Stimulated activated CD4-positive, alpha-beta T cell treated with anti-CD3 and anti-CD28 coated beads, Interleukin-4, amount 100 ng/mL, for 4 hours (primary cell): ENCODE data around the gene GSG1L.
"Not testable (repeated sequence)": the region's sequence is repeated elsewhere in the genome, so short reads cannot be mapped to it uniquely, and the experiment has no call there.

Experiments
- DNase-seq, 2 experiments: peaks; one replicate each; pipeline ENCODE4 v3.0.0-alpha.2; 2020

GSG1L gene

DNA sequence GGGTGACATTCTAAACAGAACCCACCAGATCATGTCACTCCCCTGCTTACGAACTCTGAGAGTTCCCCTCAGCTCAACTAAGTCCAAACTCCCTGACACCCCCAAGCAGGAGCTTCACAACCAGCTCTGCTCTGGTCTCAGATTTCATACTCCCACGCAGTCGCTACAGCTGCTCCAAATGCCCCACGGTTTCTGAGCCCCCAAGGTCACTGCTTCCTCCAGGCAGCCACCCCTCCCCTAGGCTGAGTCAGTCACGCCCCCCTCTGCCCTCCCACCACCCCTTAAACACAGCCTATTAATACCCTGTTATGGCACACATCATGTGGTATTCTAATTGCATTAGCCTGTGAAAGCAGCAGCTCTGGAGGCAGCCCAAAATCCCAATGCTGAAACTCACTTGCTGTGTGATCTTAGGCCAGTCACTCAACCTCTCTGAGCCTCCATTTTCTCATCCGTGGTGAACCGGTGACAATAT is 51.5 kb downstream of the GSG1L start:
- no peak for DNase-seq

DNA sequence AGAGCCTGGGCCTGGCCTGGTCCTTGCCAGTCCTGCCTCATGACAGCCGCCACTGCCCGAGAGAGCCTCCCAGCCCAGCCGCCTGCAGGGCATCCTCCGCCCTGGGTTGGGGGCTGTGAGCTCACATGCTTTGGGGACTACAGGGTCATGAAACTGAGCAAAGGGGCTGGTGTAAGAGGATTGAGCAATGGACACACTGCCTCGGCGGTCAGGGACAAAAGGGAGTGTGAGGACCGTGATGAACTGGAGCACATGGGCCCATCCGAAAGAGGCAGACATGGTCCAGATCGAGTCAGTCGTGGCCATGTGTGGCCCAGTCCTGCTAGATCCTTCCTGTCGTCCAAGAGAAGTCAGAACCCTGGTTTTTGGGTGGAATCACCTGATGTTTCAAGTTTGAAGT is 52.3 kb downstream of the GSG1L start:
- no peak for DNase-seq

- no peak for DNase-seq
Observed at GRCh38 chr16:28010671-28011070, 52.8 kb downstream of the GSG1L start.

- DNase-seq, result no peak
Observed at GRCh38 chr16:28009586-28010373, 53.7 kb downstream of the GSG1L start.

- no peak for DNase-seq
Observed at GRCh38 chr16:28003923-28004322, 59.6 kb downstream of the GSG1L start.

GRCh38 chr16:28003021-28003865 is 60.3 kb downstream of the GSG1L start:
- DNase-seq, result no peak

- no peak for DNase-seq
Observed at GRCh38 chr16:28001642-28002041, 61.9 kb downstream of the GSG1L start.

GRCh38 chr16:28001184-28001583 is 62.3 kb downstream of the GSG1L start:
- DNase-seq, result no peak

- DNase-seq, result no peak
Observed at GRCh38 chr16:28000314-28001169, 63.0 kb downstream of the GSG1L start.

DNA sequence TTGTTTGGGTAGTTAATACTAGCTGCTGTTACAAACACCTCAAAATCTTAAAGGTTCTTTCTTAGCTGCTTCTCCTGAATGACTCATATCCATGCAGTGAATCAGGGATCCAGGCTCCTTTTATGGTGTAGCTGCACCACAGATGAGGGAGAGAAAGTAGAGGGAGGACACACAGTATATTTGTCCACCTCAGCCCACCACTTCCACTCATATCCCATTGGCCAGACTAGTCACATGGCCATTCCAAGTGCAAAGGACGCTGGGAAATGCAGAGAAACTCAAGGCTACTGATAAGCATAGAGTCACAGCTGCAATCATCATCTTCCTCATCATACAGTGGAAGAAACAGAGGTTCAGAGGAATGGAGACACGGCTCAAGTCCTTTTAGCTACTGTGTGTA is 63.8 kb downstream of the GSG1L start:
- DNase-seq, result no peak

- no peak for DNase-seq
Observed at GRCh38 chr16:27995378-27995777, 68.1 kb downstream of the GSG1L start.

DNA sequence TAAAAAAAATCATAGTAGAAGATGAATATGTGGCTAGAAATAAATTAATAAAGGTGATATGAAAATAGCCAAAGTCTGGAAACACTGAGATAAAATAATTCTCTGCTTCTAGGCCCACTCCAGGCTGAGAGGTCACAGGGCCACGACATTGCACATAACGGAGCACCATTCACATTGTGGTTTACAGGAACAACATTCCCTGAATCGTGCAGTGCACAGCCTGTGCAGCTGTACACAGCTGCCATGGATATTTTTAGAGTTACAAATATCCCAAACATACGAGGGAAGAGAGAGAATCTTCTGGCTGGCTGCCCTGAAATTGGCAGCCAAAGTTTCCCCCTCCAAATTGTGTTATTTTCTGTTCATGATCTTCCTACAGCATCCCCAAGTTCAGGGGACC is 68.8 kb downstream of the GSG1L start:
- no peak for DNase-seq

DNA sequence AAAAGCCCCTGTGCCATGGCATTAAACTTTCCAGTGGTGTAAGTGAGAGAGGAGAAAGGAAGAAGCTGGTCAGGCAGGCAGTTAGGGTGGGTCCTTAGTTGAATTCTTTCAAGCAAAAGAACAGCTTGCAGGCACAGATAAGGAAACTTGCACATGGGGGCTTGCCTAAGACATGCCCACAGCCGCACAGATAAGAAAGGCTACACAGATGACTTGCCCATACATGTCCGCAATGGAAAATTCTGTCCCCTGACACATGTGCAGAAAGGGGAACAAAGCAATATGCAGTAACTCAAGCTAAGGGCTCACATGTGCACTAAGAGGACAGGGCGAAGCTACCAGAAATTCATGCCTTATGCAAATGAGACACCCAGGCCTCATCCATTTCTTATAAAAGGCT is 69.9 kb downstream of the GSG1L start:
- no peak for DNase-seq

DNA sequence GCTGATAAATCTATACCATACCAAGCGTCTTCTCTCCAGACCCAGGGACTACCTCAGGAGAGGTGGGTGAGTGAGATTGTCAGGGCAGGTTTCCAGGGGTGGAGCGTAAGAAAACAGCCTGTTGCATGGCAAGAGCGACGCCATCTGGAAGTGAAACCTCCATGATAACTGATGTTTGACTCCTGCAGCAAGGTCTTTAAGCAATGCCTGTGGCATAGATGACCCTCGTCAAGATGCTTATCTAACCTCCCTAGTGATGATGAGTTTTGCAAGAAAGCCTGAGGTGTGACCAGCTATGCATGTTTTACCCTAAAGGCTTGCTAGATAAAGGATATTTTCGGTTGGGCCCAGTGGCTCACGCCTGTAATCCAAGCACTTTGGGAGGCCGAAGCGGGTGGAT is 71.6 kb downstream of the GSG1L start:
- no peak for DNase-seq

DNA sequence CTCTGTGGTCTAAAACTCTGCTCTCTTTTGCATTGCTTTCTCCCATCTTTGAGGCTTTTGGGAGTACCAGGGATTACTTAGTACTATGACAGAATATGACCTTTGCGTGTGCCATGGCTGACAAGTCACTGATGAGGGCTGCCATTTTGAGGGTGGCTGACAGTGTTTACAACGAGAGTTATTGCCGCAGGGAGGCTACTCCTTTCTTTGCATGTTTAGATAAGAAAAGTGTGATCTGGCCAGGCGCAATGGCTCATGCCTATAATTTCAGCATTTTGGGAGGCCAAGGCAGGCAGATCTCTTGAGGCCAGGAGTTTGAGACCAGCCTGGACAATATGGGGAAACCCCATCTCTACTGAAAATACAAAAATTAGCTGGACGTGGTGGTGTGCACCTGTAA is 77.5 kb downstream of the GSG1L start:
- DNase-seq, result no peak

GRCh38 chr16:27984121-27984520 is 79.4 kb downstream of the GSG1L start:
- DNase-seq, result no peak

GRCh38 chr16:27983244-27983643 is 80.3 kb downstream of the GSG1L start:
- DNase-seq, result no peak

DNA sequence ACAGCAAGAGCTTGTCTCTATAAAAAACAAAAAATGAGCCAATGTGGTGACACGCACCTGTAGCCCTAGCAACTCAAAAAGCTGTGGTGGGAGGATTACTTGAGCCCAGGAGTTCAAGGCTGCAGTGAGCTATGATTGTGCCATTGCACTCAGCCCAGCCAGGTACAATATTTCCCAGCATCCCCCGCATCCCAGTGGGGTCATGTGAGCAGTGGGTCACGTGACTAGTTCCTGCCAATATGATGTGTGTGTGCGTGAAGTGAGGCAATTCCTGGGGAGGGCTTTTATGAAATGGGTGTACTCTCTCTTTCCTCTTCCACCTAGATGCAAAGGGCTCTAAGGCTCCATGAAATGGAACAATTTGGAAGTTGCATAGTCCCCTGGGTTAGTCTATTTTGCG is 81.3 kb downstream of the GSG1L start:
- DNase-seq, result no peak

GRCh38 chr16:27980919-27981700 is 82.4 kb downstream of the GSG1L start:
- DNase-seq, result no peak

DNA sequence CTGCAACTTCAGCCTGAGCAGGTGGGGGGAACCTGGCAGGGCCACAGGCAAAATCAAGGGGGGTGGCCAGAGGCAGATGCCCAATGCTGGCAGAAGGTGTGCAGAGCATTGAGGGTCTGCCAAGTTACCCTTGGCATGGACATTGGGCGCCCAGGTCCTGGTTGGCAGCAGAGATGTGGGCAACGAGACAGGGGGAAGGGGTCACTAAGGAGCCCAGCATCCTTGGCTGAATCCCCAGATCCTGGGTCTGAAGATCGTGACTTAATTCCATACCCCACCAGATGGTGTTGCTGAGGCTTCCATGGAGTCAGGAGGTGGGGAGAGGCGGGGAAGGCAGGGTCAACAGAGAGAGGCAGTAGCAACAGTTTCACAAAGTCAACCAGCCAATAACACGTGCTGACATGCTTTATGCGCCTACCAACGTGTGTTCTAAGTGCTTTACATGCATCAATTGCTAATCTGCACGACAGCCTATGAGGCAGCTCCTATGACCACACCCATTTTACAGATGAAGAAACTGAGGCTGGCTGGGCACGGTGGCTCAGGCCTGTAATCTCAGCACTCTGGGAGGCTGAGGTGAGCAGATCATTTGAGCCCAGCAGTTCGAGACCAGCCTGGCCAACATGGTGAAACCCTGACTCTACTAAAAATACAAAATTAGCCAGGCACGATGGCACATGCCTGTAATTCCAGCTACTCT is 83.3 kb downstream of the GSG1L start:
- no peak for DNase-seq

DNA sequence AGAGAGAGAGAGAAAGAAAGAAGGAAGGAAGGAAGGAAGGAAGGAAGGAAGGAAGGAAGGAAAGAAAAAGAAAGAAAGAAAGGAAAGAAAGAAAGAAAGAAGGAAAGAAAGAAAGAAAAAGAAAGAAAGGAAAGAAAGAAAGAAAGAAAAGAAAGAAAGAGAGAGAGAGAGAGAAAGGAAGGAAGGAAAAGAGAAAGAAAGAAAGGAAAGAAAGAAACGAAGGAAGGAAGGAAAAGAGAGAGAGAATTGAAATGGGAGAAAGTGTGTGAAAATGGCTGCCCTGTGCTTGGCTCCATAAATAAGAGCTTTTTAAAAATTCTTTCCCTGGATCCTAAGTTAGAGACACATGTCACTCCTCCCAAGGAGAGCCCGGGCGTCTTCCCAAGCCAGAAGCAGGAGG is 83.8 kb downstream of the GSG1L start:
- not testable (repeated sequence) for DNase-seq

GRCh38 chr16:27978876-27979275 is 84.6 kb downstream of the GSG1L start:
- no peak for DNase-seq
